IPS-18a (cell line): ENCODE measurements around the gene SNRNP48.

ENCODE experiments used
- H3K27ac ChIP-seq: one replicate; pipeline ENCODE4 v1.5.1; 2013; ENCODE audit warnings: low read length
- H3K27me3 ChIP-seq: one replicate; pipeline ENCODE4 v1.6.1; 2013; ENCODE audit warnings: mild to moderate bottlenecking, low read length; ENCODE audit not compliant: control insufficient read depth, insufficient read depth
- H3K36me3 ChIP-seq: one replicate; pipeline ENCODE4 v1.6.1; 2013; ENCODE audit warnings: low read depth, low read length; ENCODE audit not compliant: control insufficient read depth
- H3K4me1 ChIP-seq: one replicate; pipeline ENCODE4 v1.6.1; 2013; ENCODE audit warnings: low read depth, low read length; ENCODE audit not compliant: control insufficient read depth
- H3K4me3 ChIP-seq: one replicate; pipeline ENCODE4 v1.5.1; 2013; ENCODE audit warnings: low read length
- H3K9ac ChIP-seq: one replicate; pipeline ENCODE4 v1.6.1; 2013; ENCODE audit warnings: mild to moderate bottlenecking, low read length, moderate library complexity
- H3K9me3 ChIP-seq: one replicate; pipeline ENCODE4 v1.6.1; 2013; ENCODE audit warnings: low read depth, low read length; ENCODE audit not compliant: control insufficient read depth

The SNRNP48 gene

GRCh38 chr6:7633361-7633760 is 43.4 kb downstream of the SNRNP48 start:
- H3K9me3 ChIP-seq: no peaks in the 10 kb centered on the region
- H3K27ac ChIP-seq: no peak overlapping the region
- H3K9ac ChIP-seq: no peak overlapping the region
- H3K4me1 ChIP-seq: no peaks in the 10 kb centered on the region
- no peaks in the 10 kb centered on the region for H3K36me3 ChIP-seq
- no peaks in the 10 kb centered on the region for H3K27me3 ChIP-seq
- H3K4me3 ChIP-seq: no peak overlapping the region

DNA sequence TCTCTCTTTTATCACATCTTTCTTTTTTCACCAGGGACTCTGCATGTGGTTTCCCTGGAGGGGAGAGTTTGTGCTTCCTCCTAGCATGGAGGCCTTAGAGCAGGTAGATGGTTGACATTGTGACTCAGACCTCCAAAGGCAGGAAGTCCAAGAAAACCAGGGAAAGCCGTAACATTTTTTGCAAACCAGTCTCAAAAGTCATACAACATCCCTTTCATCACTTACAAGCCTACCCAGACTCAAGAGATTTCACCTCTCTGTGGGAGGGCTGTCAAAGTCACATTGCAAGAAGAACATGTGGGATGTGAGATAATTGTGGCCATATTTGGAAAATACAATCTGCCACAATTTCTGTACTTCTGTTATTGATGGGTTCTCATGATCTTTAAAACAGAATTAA is 46.2 kb downstream of the SNRNP48 start:
- no peak overlapping the region for H3K9ac ChIP-seq
- H3K4me1 ChIP-seq: no peaks in the 10 kb centered on the region
- no peaks in the 10 kb centered on the region for H3K36me3 ChIP-seq
- H3K27me3 ChIP-seq: no peaks in the 10 kb centered on the region
- no peak overlapping the region for H3K27ac ChIP-seq
- no peak overlapping the region for H3K4me3 ChIP-seq
- no peaks in the 10 kb centered on the region for H3K9me3 ChIP-seq

DNA sequence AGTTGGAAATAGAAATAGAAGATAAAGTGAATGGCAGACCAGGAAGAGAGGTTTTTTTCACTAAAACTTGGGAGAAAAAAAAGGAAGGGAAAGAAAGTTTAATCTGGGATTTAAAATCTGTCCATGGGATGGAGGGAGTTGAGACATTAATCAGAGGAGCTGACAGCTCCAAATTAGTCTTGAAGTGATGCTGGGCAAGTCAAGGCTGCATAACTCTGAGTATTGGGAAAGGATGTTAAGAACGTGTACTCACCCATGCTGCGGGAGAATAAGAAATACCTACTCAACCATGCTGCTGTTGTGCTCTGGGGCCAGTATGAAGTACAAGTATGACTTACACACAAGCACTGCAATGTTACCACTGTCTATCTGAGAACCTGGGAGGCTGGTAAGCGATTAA is 47.5 kb downstream of the SNRNP48 start:
- Histone ChIP-seq H3K27me3 (no peaks in the 10 kb centered on the region), H3K27ac (no peak overlapping the region), H3K4me1 (no peaks in the 10 kb centered on the region), H3K9ac (no peak overlapping the region), H3K4me3 (no peak overlapping the region), H3K9me3 (no peaks in the 10 kb centered on the region), H3K36me3 (no peaks in the 10 kb centered on the region)

DNA sequence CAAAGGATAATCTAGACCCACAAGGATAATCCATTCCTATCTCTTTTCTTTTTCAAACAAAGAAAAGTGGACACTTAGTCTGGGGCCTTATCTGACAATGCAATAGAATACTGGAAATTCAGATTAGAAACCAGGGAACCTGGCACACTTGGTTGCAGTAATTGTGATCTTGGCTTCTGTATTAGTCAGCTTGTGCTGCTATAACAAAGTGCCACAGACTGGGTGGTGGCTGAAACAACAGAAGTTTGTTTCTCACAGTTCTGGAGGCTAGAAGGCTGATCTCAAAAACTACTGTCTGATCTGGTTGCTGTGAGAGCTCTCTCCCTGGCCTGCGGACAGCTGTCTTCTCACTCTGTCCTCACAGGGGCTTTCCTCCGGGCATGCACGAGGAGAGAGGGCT is 49.4 kb downstream of the SNRNP48 start:
- H3K4me3 ChIP-seq: no peak overlapping the region
- no peak overlapping the region for H3K9ac ChIP-seq
- no peaks in the 10 kb centered on the region for H3K36me3 ChIP-seq
- no peaks in the 10 kb centered on the region for H3K9me3 ChIP-seq
- H3K27ac ChIP-seq: no peak overlapping the region
- no peaks in the 10 kb centered on the region for H3K4me1 ChIP-seq
- no peaks in the 10 kb centered on the region for H3K27me3 ChIP-seq

GRCh38 chr6:7640016-7640415 is 50.0 kb downstream of the SNRNP48 start:
- H3K9me3 ChIP-seq: no peaks in the 10 kb centered on the region

DNA sequence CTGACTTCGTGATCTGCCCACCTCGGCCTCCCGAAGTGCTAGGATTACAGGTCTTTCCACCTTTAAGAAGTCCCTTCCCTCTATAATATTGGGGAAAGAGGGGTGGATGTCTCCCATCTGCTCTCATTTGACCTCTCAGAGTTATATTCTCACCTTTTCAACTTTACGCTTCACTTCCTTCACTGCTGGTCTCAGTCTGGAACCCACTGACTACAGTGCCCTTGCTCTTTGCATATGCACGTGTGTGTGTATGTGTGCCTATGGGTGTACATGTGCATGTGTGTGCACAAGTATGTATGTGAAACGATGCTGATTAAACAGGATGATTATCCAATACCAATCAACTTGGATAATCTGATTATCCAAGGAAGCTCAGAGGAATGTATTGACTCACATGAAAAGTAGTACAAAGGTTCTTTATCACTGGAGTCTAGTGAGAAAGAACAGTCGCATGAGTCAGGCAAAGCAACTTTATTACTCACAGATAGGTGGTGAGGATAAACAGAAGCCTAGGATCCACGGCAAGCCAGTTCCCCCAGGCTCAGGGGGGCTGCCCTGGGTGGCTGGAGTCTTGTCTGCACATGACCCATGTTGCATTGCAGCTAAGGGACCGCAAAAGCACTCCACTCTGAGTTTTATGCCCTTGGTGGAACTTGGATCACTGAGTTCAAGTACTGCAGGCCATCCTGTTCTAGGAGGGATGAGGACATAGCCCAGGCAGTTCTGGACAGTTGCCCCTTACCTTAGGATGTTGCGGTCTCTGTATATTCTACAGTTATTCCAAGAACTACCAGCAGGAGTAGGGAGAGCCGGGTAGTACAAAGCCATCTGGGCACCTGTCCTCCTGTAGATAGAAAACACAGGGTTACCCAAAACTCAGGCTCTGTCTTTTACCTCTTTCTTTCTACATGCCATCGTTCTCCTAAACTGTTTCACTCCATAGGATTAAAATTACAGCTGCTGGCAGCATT is 50.9 kb downstream of the SNRNP48 start:
- Histone ChIP-seq H3K9me3 (no peaks in the 10 kb centered on the region), H3K36me3 (no peaks in the 10 kb centered on the region), H3K27ac (no peak overlapping the region), H3K27me3 (no peaks in the 10 kb centered on the region), H3K9ac (no peak overlapping the region), H3K4me1 (no peaks in the 10 kb centered on the region), H3K4me3 (no peak overlapping the region)

More at GRCh38 chr6:7640016-7640415, 50.0 kb downstream of the SNRNP48 start:
- Histone ChIP-seq H3K36me3 (no peaks in the 10 kb centered on the region), H3K27ac (no peak overlapping the region), H3K4me3 (no peak overlapping the region), H3K27me3 (no peaks in the 10 kb centered on the region), H3K4me1 (no peaks in the 10 kb centered on the region), H3K9ac (no peak overlapping the region)

- Histone ChIP-seq H3K36me3 (no peaks in the 10 kb centered on the region), H3K27me3 (no peaks in the 10 kb centered on the region), H3K4me1 (no peaks in the 10 kb centered on the region), H3K9ac (no peak overlapping the region), H3K4me3 (no peak overlapping the region), H3K27ac (no peak overlapping the region), H3K9me3 (no peaks in the 10 kb centered on the region)
These were observed 52.8 kb downstream of the SNRNP48 start for GRCh38 chr6:7642791-7643190.

- H3K27ac ChIP-seq: no peak overlapping the region
These were observed 54.4 kb downstream of the SNRNP48 start for GRCh38 chr6:7644417-7644816.

GRCh38 chr6:7646394-7646793 is 56.4 kb downstream of the SNRNP48 start:
- no peak overlapping the region for H3K9ac ChIP-seq
- no peaks in the 10 kb centered on the region for H3K9me3 ChIP-seq
- no peaks in the 10 kb centered on the region for H3K4me1 ChIP-seq
- no peak overlapping the region for H3K27ac ChIP-seq
- H3K36me3 ChIP-seq: no peaks in the 10 kb centered on the region
- no peaks in the 10 kb centered on the region for H3K27me3 ChIP-seq
- no peak overlapping the region for H3K4me3 ChIP-seq

More at GRCh38 chr6:7644417-7644816, 54.4 kb downstream of the SNRNP48 start:
- Histone ChIP-seq H3K4me3 (no peak overlapping the region), H3K9me3 (no peaks in the 10 kb centered on the region), H3K4me1 (no peaks in the 10 kb centered on the region), H3K36me3 (no peaks in the 10 kb centered on the region), H3K27me3 (no peaks in the 10 kb centered on the region), H3K9ac (no peak overlapping the region)

- Histone ChIP-seq H3K4me1 (no peaks in the 10 kb centered on the region), H3K27me3 (no peaks in the 10 kb centered on the region), H3K36me3 (no peaks in the 10 kb centered on the region)
These were observed 57.5 kb downstream of the SNRNP48 start for GRCh38 chr6:7647504-7647903.

GRCh38 chr6:7649037-7649810 is 59.2 kb downstream of the SNRNP48 start:
- Histone ChIP-seq H3K9me3 (no peaks in the 10 kb centered on the region), H3K4me1 (no peaks in the 10 kb centered on the region), H3K4me3 (no peak overlapping the region), H3K9ac (no peak overlapping the region), H3K27me3 (no peaks in the 10 kb centered on the region), H3K36me3 (no peaks in the 10 kb centered on the region), H3K27ac (no peak overlapping the region)

More at GRCh38 chr6:7647504-7647903, 57.5 kb downstream of the SNRNP48 start:
- Histone ChIP-seq H3K9me3 (no peaks in the 10 kb centered on the region), H3K4me3 (no peak overlapping the region), H3K9ac (no peak overlapping the region), H3K27ac (no peak overlapping the region)
